Thyroid gland (tissue), 4 donors: Measurements from ENCODE around the gene PRKCE. TPM values are rescaled to one million over a fixed set of nuclear protein-coding genes. Genes with fewer than 3 reads are reported as not detected.

ENCODE experiments used
- DNase-seq, 2 donors: peaks; one replicate each; pipeline ENCODE4 v3.0.0-alpha.2; 2019
- H3K27ac ChIP-seq, 3 donors: fragments of 200-600 bp; sonication (generic); 1 replicate in 2 of 3; 2 replicates in 1 of 3; pipeline ENCODE4 v1.5.1; 2016 to 2019; ENCODE audit warnings: mild to moderate bottlenecking in 1 of 3, moderate library complexity in 1 of 3
- H3K27me3 ChIP-seq: fragments of 200-600 bp; sonication (generic); one replicate; pipeline ENCODE4 v1.5.1; 2019
- H3K36me3 ChIP-seq, 2 donors: fragments of 200-600 bp; sonication (generic); one replicate each; pipeline ENCODE4 v1.5.1; 2016 to 2019
- H3K4me1 ChIP-seq, 2 donors: fragments of 200-600 bp; sonication (generic); one replicate each; pipeline ENCODE4 v1.5.1; 2017 to 2019
- H3K4me3 ChIP-seq, 3 donors: fragments of 200-600 bp; sonication (generic); replicated peaks in 1 of 3; 1 replicate in 2 of 3; 2 replicates in 1 of 3; pipeline ENCODE4 v1.5.1; 2016; ENCODE audit warnings: mild to moderate bottlenecking in 1 of 3
- H3K9me3 ChIP-seq: fragments of 200-600 bp; sonication (generic); one replicate; pipeline ENCODE4 v1.5.1; 2017
- CTCF ChIP-seq, 6 experiments: fragments of 200-600 bp in 3 of 6; fragments of 450-650 bp in 3 of 6; sonication (generic) in 3 of 6; IDR thresholded peaks; one replicate each; pipeline ENCODE4 v1.5.1; 2016 to 2019; ENCODE audit warnings: antibody characterized with exemption in 6 of 6, mild to moderate bottlenecking in 2 of 6, inconsistent platforms in 1 of 6, moderate library complexity in 1 of 6
- POLR2A ChIP-seq, 2 donors: fragments of 450-650 bp; IDR thresholded peaks; one replicate each; pipeline ENCODE4 v1.6.1; 2017; ENCODE audit warnings: antibody characterized with exemption in 2 of 2, mild to moderate bottlenecking in 2 of 2, moderate library complexity in 1 of 2
- WGBS, 2 donors: methylation state at CpG; one replicate each; pipeline ENCODE4 v1.1.5; 2017; 5-methylcytosine and 5-hydroxymethylcytosine counted together
- intact Hi-C: fragments of 100-400 bp; cut with DNase I; formaldehyde crosslinking; loops from one replicate; pipeline ENCODE4 v1.15.1; 2023
- total RNA-seq, 4 donors: library from RNA; depleted of rRNA; stranded (reverse); fragments of >200 nt; gene quantifications; one replicate each; pipeline ENCODE4 v1.2.3, GENCODE V29; 2016

PRKCE gene
- total RNA-seq, 4 donors from 2014 or later = 8.4 to 35.3 (median 15.2) TPM

DNA sequence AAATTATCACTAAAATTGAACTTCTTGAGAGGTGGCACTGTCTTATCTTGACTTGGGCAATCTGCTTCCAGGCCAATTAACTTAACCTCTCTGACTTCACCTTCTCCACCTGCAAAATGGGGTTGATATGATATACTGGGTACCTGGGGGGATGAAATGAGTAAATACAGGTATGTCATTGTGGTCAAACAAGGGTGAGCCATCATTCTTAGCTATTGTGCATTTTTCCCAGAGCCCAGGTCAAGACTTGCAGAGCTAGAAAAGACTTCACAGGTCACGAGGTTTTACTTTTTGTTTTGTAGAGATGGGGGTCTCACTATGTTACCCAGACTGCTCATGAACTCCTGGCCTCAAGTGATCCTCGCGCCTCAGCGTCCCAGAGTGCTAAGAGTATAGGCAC lies 145.0 kb downstream of the PRKCE start:
- H3K36me3 ChIP-seq = no peaks in the 10 kb centered on the region
- TF ChIP-seq CTCF (IDR thresholded peaks at IDR 0.05) (no peak), POLR2A (IDR thresholded peaks at IDR 0.05) (no peak)
- no peaks in the 10 kb centered on the region for H3K27me3 ChIP-seq
- H3K4me3 ChIP-seq = no peak overlapping the region
- no peak for DNase-seq
- intact Hi-C loops = no loop called here
- H3K27ac ChIP-seq = no peak overlapping the region
- no peaks in the 10 kb centered on the region for H3K9me3 ChIP-seq
- WGBS, 2 donors = 84 to 96% methylated on average over 4 of the region's 4 CpGs
- peaks cover 0 to 9% of the 10 kb centered on the region in 2 donors for H3K4me1 ChIP-seq

DNA sequence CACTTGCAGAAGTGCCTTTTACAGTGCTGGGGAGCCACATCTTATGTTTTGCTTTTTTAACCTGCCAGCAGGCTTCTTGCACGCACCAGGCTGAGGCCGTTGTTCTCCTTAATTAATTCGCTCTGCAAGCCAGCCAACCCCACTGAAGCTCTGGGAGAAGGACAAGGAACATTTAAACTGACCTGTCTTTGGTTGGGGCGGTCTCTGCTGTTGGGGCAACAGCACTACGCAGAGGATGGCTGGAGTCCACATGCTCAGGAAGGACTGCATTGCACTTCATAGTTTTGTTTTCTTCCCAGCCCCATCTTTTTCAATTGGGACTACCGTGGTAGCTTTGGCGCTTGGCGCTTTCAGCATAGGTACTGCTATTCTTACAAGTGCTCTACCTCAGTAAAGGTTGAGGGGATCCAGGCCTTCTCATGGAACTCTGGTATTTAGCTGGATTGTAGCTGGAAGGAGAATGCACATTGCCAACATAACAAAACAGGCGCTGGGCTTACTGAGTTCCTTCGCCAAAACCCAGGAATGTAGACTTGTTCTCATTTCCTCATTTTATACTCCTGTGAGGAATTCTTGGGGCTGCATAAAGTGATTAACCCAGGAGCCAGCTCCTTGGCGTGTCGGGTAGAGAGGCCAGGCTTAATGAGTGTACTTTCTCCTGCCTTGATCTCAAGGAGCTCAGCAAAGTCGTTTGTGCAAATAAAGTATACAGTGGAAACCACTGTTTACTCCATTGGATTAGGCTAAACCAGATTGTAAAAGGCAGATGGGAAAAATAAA lies 146.2 kb downstream of the PRKCE start:
- Histone ChIP-seq H3K9me3 (no peaks in the 10 kb centered on the region), H3K4me1 (peaks cover 0 to 9% of the 10 kb centered on the region in 2 donors), H3K36me3 (no peaks in the 10 kb centered on the region), H3K27me3 (no peaks in the 10 kb centered on the region), H3K4me3 (no peak overlapping the region), H3K27ac (no peak overlapping the region)
- no peak for TF ChIP-seq POLR2A (IDR thresholded peaks at IDR 0.05)
- TF ChIP-seq CTCF (IDR thresholded peaks at IDR 0.05) = no peak
- 86 to 89% methylated on average over 13 of the region's 13 CpGs for WGBS, 2 donors
- no peak for DNase-seq
- intact Hi-C loops = no loop called here

- no peak overlapping the region for H3K4me3 ChIP-seq
- no peaks in the 10 kb centered on the region for H3K9me3 ChIP-seq
- DNase-seq = no peak
- intact Hi-C loops = no loop called here
- no peaks in the 10 kb centered on the region for H3K36me3 ChIP-seq
- TF ChIP-seq POLR2A (IDR thresholded peaks at IDR 0.05) (no peak), CTCF (IDR thresholded peaks at IDR 0.05) (no peak)
- no peaks in the 10 kb centered on the region for H3K4me1 ChIP-seq
- no peak overlapping the region for H3K27ac ChIP-seq
- 90 to 94% methylated on average over 5 of the region's 5 CpGs for WGBS, 2 donors
- H3K27me3 ChIP-seq = no peaks in the 10 kb centered on the region
Observed at GRCh38 chr2:45799679-45800381, 148.4 kb downstream of the PRKCE start.

DNA sequence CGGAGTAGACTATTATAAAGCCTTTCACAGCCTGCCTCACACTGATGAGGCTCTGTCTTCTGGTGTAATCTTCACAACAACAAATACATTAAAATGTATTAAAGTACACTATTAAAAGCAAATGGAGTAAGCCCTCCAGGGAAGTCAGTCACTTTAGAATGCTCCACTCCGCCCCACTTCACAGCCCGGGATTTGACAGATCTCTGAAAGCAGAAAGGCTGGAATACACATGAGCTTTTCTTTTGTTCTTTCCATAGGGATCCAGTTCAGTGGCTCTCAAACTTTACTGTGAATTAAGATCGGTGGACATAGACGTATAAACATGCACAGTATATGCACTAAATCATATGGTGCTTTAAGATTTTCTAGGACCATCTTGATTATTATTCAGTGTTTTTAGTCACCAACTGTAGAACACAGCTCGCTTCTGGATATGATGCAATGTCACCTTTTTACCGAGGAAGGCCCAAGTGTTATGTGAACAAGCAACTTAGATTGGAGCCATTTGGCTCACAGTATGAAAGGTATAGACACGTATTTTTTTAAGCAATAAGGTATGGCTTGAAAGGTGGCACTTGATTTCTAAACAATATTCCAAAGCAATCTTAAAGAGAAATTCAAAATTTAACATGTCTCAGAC lies 151.1 kb downstream of the PRKCE start:
- Histone ChIP-seq H3K27ac (no peak overlapping the region), H3K4me1 (no peaks in the 10 kb centered on the region), H3K4me3 (no peak overlapping the region), H3K27me3 (no peaks in the 10 kb centered on the region), H3K9me3 (no peaks in the 10 kb centered on the region), H3K36me3 (no peaks in the 10 kb centered on the region)
- intact Hi-C loops = no loop called here
- DNase-seq = no peak
- WGBS, 2 donors = 91% methylated on average over 8 of the region's 8 CpGs
- TF ChIP-seq POLR2A (IDR thresholded peaks at IDR 0.05) = no peak
- TF ChIP-seq CTCF (IDR thresholded peaks at IDR 0.05) = no peak
